ELF-1 (cell line): ENCODE data around the gene GPR137B.
"Not testable (repeated sequence)": the region's sequence is repeated elsewhere in the genome, so short reads cannot be mapped to it uniquely, and the experiment has no call there.

Experiments
- DNase-seq: peaks from one replicate; pipeline ENCODE4 v3.0.0-alpha.2; 2016; ENCODE audit warnings: low read depth, low spot score

The GPR137B gene

DNA sequence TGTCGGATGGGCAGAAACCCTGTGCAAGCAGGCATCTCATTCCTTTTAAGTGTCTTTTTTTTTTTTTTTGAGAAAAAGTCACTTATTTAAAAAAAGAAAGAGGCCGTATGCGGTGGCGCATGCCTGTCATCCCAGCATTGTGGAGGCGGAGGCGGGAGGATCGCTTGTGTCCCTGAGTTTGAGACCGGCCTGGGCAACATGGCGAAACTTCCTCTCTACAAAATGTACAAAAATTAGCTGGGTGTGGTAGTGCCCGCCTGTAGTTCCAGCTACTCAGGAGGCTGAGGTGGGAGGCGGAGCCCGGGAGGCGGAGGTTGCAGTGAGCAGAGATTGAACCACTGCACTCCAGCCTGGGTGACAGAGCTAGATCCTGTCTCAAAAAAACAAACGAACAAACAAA is 1.7 kb downstream of the GPR137B start:
- DNase-seq = no peak

DNA sequence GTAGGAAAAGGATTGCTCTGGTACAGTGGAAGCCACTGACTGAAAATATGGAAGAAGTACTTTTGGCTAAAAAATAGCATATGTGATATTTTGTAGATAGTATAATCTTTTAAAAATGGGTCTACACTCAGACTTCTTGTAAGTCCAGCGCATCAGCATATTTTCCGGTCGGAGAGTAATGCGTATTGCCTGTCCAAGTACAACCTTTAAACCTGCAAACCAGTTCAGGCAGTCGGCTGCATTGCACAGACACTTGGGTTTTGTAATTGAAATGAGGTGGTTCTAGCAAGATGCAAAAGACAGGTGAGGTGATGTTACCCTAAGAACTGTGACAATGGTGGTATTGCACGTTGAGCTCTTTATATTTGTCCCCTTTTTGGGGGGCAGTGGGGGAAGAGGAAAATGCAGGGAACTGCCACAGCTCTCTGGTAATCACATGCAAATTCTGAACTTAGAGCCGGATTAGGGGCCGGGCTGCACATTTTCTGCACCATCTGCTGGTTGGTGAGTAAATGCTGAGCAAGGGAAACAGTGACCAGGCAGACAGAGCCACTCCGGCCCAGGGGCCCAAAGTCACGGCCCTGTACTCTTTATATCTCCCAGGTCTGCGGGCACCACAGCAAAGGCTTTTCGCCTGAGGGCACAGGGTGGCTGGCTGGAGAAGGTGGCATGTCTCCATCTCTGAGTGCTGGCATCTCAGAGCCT is 2.3 kb downstream of the GPR137B start:
- DNase-seq = no peak

DNA sequence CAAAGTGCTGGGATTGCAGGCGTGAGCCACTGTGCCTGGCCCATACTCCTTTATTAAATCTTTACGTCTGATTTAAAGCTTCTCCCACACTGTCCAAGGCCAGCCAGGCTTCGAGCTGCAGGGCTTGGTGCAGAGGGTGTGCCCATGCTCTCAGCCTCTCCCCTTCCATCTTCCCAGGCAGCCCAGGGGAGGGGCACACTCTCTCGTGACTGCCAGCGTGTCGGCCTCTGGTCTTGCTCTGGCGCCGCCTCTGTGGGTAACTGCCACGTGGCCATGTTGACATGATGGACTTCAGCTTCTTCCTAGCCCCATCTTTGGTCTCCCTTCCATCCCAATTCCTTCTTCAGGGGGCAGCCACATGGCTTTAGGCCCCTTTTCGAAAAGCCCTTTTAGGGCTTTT is 4.7 kb downstream of the GPR137B start:
- no peak for DNase-seq

DNA sequence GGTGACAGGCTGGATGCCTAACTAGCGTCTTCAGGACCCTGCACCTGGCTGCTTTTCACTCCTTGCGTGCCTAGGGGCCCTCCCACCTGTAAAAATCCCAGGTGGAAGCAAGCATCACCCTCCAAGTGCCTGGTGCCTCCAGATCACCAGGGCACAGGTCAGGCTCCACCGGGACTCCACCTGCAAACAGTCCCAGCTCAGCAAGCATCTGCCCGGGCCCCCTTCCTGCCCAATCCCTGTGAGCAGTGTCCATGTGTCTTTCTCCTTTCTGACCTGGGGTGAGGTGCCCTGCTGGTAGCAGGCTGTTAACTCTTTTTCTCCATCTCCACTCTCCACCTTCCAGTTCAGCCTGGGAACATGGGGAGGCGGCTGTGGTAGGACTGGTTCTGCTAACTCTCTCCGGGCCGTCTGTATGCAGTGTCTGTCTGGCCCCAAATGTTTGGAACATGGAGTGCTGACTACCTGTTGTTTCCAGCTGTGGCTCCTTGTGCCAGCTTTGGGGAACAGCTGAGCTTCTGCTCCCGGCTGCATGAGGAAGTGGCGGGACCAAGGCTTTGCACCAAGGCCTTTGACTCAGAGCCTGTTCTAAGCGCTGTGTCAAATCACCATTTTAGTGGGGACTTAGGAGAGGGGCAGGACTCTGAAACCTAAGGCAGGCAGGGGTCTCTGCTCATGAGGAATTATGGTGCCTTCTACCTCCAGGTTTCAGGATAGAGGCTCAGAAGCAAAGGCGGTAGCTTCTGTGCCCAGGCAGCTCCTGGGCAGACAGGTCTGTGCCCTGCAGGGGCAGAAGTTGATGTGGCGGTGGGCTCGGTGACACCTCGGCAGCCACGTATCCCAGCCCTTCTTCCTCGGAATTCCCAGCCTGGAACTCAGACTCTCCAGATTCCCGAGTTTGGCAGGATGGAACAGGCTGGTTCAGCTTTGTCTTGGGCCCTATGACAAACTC is 5.5 kb downstream of the GPR137B start:
- peak; percentile 31 for DNase-seq

DNA sequence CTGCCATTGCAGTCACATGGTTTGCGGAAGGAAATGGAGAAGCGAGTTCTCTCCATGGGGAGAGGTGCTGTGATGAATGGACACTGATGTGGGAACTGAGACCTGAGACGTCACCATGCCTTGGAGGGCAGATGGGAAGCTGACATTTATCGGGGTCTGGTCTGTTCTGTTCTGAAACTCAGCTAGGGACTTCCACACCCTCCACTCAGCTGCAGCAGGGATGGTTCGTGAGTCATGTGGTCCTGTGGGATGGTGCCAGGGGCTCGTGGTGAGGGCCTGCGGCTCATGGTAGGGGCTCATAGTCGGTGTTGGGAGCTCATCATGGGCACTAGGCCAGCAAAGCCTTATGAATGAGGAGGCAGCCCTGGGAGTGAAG is 6.1 kb downstream of the GPR137B start:
- no peak for DNase-seq

DNA sequence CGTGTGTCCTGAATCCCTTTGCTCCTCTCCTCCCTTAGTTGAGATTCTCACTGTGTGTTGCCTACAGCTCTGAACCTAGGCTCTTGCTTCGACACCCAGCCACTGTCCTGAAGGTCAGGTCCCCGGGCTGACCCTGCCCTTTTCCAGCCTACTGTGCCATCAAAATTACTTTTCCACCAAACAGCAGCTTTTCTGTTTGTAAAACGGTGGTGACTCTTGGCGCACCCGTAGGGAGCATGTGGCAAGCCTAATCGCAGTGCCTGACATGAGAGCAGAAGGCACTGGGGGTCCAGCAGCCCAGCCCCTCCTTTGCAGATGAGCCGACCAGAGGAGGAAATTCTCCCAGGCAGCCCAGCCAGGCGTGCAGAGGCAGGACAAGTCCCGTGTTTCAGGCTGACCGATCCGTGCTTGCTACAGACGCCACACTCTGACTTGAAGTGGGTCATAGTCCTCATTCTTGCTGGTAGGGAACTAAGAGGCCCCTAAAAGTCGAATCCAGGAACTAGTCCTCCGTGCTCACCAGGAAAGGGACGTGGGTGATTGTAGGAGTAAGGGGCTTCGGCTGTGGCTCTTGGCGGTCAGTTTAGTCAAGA is 6.8 kb downstream of the GPR137B start:
- no peak for DNase-seq

DNA sequence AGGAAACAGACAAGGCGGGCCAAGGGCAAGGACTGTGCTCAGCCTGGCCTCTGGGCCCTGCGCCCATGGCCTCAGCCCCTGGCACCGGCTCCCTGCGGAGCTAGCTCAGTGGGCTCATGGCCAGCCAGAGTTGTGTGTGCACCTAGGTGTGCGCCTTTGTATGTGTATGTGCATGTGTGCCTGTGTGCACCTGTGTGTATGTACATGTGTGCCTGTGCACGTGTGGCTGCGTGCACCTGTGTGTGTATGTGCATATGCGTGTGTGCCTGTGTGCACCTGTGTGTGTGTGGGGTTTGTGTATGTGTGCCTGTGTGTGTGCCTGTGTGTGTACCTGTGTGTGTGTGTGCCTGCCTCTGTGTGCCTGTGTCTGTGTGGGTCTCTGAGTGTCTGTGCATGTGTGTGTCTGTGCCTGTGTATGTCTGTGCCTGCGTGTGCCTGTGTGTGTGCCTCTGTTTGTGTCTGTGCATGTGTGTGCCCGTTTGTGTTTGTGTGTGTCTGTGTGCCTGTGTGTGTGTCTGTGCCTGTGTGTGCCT is 7.4 kb downstream of the GPR137B start:
- no peak for DNase-seq

DNA sequence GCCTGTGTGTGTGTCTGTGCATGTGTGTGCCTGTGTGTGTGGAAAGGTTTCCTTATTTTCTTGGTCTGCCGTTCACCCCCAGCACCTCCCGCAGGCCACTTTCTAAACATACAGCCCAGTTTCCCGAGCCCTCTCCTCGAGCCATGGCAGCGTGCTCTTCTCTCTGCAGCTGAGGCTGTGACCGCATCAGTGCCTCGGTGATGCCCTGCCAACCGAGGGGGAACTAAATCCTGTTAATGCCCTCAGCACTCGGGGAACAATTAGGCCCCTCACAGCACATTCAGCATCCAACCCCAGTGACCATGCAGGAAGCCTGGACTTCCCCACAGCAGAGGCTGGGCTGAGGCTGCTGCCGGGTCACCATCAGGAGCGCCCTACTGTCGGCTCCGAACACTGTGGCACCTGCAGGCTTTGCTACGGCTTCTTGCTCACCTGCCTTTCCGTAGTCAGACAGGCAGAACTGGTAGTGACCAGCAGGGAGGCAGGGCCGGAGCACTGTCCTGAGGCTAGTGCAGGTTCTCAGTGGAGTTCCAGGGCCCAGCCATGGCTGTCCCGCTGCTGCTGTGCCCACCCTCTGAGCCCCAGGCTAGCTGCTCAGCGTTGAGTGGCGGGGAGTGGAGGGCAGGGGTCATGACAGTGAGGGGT is 8.1 kb downstream of the GPR137B start:
- peak; percentile 78 for DNase-seq

DNA sequence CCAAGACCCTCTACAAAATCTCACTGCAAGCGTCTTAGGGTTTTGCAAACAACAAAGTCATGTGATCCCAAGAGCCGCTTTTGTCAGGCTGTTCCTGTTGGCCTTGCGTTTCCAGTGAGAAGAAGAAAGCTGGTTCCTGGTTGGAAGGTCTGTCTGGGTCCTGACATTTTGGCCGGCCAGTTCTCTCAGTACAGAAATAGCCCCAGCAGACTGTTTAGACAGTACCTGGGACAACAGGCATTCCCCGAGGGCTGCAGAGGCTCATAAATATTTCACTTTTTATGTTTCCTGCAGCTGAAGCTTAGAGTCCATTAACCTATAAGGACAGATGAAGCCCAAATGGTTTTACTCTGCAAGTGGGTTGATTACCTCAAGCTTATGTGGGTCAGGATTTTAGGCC is 8.6 kb downstream of the GPR137B start:
- no peak for DNase-seq

DNA sequence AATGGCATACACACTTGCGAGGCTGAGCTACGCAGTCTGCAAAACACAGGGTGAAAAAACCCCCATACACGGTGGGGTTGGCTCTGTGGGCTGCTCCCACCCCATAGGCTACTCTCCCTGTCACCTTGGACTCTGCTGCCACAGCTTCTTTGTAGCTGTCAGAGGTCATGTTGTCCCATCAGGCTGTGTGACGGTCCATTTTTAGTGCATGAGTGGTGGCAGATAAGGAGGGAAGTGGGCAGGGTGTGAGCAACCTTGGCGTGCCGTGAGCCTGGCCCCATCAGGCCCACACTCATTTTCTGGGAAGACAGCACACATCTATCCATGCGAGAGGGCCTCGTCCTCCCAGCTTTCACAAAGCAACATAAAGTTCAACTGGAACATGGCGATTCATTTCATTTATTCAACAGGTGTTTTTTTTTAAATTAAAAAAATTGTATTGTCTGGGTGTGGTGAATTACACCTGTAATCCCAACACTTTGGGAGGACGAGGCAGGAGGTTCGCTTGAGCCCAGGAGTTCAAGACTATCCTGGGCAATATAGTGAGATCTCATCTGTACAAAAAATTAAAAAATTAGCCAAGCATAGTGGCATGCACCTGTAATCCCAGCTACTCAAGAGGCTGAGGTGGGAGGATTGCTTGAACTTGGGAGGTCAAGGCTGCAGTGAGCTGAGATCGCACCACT is 9.5 kb downstream of the GPR137B start:
- no peak for DNase-seq

DNA sequence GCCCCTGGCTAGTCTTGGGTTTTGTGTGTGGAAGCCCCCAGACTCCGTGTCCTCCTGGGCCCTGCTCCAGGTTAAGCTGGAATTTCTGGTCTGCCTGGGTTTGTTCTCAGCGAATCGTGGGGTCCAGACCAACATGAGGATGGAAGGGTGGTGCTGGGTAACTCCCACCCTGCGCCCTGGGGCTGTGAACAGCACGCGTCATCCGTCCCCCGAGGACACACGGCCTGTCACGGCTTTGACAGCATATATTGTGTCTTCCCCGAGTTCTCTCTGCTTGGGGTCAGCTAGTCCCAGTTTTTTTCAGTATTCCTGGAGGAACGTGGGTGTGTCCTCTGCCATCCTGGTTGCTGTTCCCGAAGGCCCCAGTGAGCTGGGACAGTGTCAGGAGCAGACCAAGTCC is 11.8 kb downstream of the GPR137B start:
- DNase-seq = peak; percentile 34

DNA sequence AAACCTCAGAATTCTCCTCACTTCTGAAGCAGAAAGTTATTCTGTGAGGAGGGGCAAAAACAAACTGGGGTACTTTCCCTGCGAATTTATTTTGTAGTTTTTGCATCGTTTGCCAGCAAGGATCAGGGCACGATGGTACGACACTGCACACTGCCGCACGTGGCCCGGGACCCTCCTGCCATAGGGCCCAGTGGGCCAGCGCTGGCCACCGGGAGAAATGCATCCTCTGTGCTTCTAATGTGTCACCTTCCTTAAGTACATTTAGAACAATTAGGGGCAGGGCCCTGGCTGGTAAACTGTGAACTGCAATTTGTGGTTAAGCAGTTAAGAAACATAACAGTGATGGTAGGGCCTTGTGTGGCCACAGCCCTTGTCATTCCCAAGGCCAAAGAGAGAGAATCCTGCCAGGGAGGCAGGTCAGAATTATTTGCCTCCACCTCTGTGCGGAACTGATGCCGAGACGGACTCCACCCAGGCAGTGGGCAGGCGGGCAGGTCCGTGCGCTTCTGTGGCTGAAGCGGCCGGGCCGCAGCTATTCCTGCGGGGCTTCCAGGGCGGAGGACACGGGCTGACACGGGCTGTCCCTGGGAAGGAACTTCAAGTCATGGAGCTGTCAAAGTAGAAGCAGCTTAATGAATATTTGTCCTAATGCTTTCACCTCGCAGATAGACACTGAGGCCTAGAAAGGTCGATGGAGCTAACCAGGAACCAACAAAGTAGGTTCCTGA is 12.5 kb downstream of the GPR137B start:
- DNase-seq = no peak

DNA sequence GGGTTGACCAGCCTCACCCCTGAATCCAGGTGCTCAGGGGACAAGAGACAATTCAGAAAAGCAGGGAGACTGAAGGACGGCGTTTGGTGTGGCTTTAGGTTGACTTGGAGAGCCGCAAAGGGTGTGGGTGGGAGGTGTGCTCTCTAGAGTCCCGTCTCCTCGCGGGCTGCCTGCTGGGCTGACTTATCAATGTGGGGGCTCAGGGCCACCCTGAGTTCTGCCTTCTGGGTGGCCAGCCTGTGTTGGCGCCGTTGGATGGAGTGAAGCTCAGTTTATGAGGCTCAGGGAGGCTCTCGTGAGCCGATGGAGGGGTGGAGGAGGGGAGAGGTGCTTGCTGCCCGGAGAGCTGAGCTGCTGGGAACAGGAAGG is 13.0 kb downstream of the GPR137B start:
- DNase-seq = no peak

DNA sequence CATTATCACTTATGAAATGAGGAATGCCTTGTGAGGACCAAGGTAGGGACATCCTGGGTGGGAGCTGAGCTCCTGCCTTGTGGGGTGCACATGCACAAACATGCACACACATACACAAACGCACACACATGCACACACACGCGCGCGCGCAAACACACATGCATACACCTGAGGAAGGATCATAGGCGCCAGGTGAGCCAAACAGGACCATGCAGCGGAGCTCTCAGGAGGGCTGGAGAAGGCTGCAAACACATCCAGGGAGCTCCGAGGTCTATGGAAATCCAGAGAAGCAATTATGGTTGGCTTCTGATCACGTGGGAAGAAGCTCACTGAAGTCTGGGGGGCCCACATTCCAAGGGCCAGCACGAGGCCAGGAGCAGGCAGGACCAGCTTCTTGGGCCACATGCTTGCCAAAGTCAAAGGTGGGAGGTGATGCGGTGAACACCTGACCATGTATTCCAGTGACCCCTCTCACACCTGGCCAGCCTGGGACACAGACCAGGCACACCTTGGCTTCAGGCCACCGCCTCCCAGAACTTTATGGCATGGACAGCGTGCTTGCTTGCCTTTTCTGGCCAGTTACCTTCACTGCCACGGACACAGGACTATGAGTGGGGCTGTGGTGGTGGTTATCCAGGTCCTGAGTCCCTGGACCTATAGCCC is 13.6 kb downstream of the GPR137B start:
- no peak for DNase-seq

DNA sequence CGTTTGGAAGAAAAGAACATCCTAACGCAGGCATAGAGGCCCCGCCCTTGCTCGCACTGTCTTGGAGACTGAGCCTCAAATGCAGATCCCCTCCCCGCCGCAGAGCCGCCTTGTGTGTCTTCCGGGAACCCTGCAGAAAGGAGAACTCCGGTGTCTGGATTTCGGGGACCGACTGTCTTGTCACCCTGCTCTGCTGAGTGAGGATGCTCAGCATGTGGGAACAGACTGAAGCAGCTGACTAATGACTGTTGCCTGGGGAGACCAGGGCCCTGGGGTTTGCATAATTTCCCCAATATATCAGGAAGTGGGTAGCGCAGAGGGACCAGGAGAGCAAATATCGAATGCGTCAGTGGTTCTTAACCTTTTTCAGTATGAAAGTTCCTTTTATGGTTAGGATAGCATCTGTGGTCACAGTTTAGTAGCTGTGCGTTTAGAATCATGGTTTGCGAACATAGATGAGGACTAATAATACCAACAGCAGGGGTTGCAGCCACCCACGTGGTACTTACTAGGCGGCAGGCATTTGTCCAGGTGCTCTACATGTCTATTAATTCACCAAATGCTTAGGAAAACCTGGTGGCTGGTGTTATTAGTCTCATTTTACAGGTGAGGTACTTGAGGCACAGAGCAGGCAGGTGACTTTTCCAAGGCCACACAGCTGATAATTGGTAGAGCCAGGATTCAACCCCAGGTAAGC is 14.3 kb downstream of the GPR137B start:
- no peak for DNase-seq

DNA sequence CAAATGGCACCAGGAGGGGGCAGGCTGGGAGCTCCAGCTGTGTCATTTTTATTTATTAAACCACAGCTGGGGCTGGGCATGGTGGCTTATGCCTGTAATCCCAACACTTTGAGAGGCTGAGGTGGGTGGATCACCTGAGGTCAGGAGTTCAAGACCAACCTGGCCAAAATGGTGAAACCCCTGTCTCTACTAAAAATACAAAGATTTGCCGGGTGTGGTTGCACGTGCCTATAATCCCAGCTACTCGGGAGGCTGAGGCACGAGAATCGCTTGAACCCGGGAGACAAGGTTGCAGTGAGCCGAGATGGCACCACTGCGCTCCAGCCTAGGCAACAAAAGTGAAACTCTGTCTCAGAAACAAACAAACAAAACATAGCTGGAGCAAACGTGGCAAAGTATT is 15.7 kb downstream of the GPR137B start:
- DNase-seq = not testable (repeated sequence)

DNA sequence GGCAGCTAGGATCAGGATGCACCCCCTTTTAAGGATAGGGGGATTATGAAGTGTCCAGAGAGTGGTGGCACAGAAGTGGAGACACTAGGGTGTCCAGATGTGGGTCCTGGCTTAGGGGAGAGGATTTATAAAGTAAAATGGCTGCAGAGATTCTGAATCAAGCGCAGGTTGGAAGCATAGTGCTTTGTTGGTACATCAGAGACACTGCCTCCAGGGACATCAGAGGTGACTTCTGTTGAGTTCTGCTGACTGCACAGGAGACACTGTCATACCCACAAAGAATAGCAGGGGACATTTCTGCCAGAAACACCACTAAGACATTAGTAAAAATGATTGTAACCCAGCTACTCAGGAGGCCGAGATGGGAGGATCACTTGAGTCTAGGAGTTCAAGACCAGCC is 16.4 kb downstream of the GPR137B start:
- DNase-seq = no peak

DNA sequence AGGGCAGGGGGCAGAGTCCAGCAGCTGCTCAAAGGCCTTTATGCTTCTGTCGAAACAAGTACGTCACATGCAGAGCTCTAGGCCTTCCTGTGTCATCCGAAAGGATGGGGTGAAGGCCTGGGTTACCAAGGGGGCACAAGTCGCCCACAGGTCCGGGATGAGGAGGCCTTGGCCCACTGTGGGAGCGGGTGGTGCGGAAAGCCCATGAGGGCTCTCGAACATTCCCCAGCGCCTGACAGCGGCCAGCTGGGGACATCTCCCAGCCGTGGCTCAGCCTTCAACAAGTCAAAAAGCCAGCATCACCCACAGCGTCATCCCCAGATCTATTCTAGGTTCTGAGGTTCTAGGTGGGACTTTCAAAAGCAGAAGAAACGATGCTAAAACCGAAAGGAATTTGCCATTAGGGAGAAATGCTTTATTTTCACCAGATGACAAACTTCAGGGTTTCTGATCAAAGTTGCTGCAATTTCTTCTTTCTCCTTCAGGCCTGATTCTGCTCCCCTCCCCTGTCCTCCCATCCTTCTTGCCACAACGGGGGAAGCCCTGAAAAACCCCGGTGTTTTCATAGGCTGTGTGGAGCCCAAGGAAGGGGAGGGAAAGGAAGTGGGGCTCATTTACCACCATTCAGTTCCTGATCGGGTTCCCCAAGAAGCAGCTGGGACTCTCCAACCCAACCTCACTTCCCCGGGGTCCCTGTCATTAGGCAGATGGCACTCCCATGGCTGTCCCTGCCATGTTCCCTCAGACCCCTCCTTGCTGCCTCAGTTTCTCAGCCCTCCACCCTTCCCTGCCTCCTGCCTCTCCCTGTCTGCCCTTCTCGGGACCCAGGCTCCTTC is 17.6 kb downstream of the GPR137B start:
- DNase-seq = no peak
